ENCODE measurements around the gene MYF5.

MYF5 gene

GRCh38 chr12:80714055-80714454 lies 2.7 kb upstream of the MYF5 start:
- no peak overlapping the region for H3K4me3 ChIP-seq (ENCODE audit: low read depth, low read length)
- TF ChIP-seq ZNF248 (tag by site-specific recombination; IDR thresholded peaks at IDR 0.05) (no peak), ZNF223 (tag by site-specific recombination; IDR thresholded peaks at IDR 0.05) (no peak), ZSCAN5A (tag by site-specific recombination; IDR thresholded peaks at IDR 0.05) (no peak), ZNF701 (tag by site-specific recombination; IDR thresholded peaks at IDR 0.05) (no peak), ZNF473 (tag by site-specific recombination; IDR thresholded peaks at IDR 0.05) (no peak), ZNF398 (tag by site-specific recombination; IDR thresholded peaks at IDR 0.05) (no peak), ZBTB26 (tag by site-specific recombination; optimal IDR thresholded peaks at IDR 0.05) (no peak), ZNF214 (tag by site-specific recombination; IDR thresholded peaks at IDR 0.05; ENCODE audit: borderline replicate concordance) (no peak), WT1 (tag by site-specific recombination; IDR thresholded peaks at IDR 0.05) (no peak), ZNF555 (tag by site-specific recombination; conservative IDR thresholded peaks at IDR 0.05) (no peak), ZNF521 (tag by site-specific recombination; IDR thresholded peaks at IDR 0.05) (no peak), ZNF26 (tag by site-specific recombination; IDR thresholded peaks at IDR 0.05) (no peak), ZNF658 (tag by site-specific recombination; IDR thresholded peaks at IDR 0.05) (no peak), ZNF184 (tag by site-specific recombination; IDR thresholded peaks at IDR 0.05) (no peak), RBAK (tag by site-specific recombination; IDR thresholded peaks at IDR 0.05) (no peak), ZNF416 (tag by site-specific recombination; IDR thresholded peaks at IDR 0.05) (no peak)
- TF ChIP-seq, protein P1, sequence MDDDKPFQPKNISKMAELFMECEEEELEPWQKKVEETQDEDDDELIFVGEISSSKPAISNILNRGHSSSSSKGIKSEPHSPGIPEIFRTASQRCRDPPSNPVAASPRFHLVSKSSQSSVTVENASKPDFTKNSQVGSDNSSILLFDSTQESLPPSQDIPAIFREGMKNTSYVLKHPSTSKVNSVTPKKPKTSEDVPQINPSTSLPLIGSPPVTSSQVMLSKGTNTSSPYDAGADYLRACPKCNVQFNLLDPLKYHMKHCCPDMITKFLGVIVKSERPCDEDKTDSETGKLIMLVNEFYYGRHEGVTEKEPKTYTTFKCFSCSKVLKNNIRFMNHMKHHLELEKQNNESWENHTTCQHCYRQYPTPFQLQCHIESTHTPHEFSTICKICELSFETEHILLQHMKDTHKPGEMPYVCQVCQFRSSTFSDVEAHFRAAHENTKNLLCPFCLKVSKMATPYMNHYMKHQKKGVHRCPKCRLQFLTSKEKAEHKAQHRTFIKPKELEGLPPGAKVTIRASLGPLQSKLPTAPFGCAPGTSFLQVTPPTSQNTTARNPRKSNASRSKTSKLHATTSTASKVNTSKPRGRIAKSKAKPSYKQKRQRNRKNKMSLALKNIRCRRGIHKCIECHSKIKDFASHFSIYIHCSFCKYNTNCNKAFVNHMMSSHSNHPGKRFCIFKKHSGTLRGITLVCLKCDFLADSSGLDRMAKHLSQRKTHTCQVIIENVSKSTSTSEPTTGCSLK (tag by site-specific recombination; IDR thresholded peaks at IDR 0.05) = no peak
- H3K4me1 ChIP-seq (ENCODE audit: control insufficient read depth, insufficient read depth, low read length) = no peaks in the 10 kb centered on the region
- POLR2A ChIA-PET = no interaction called here
- no peaks in the 10 kb centered on the region for H3K36me3 ChIP-seq (ENCODE audit: control insufficient read depth in 2 of 2, insufficient read depth in 1 of 2, low read length in 2 of 2)
- H3K27ac ChIP-seq (ENCODE audit: extremely low read depth, low read depth, low read length) = no peak overlapping the region
- H3K9me3 ChIP-seq (ENCODE audit: control insufficient read depth, insufficient read depth, low read depth, low read length) = no peaks in the 10 kb centered on the region
- CTCF ChIA-PET = no interaction called here

- H3K9me3 ChIP-seq (ENCODE audit: control insufficient read depth, insufficient read depth, low read depth, low read length) = no peaks in the 10 kb centered on the region
- POLR2A ChIA-PET = no interaction called here
- TF ChIP-seq WT1 (tag by site-specific recombination; IDR thresholded peaks at IDR 0.05) (no peak), ZNF202 (tag by site-specific recombination; IDR thresholded peaks at IDR 0.05; ENCODE audit: borderline replicate concordance) (no peak), ZSCAN16 (tag by site-specific recombination; IDR thresholded peaks at IDR 0.05) (no peak), ZNF366 (tag by site-specific recombination; conservative IDR thresholded peaks at IDR 0.05) (no peak), ZNF530 (tag by site-specific recombination; IDR thresholded peaks at IDR 0.05; ENCODE audit: low read depth) (no peak)
- CTCF ChIA-PET = no interaction called here
- no peak overlapping the region for H3K4me3 ChIP-seq (ENCODE audit: low read depth, low read length)
- no peak overlapping the region for H3K27ac ChIP-seq (ENCODE audit: extremely low read depth, low read depth, low read length)
- no peaks in the 10 kb centered on the region for H3K4me1 ChIP-seq (ENCODE audit: control insufficient read depth, insufficient read depth, low read length)
- H3K36me3 ChIP-seq (ENCODE audit: control insufficient read depth in 2 of 2, insufficient read depth in 1 of 2, low read length in 2 of 2) = no peaks in the 10 kb centered on the region
Measured at GRCh38 chr12:80714846-80715245, 1.9 kb upstream of the MYF5 start.
